GM23338 (cell line): ENCODE measurements around the gene SLC29A1.

ENCODE experiments used
- CREB1 ChIP-seq: fragments of 250-450 bp; sonication (Bioruptor Pico); IDR thresholded peaks from 2 replicates; pipeline ENCODE4 v1.5.0; 2020; ENCODE audit warnings: low read depth, mild to moderate bottlenecking, moderate library complexity
- EZH2 ChIP-seq: fragments of 200-600 bp; sonication (generic); IDR thresholded peaks from one replicate; pipeline ENCODE4 v1.8.0; 2017; ENCODE audit warnings: antibody characterized with exemption, mild to moderate bottlenecking, low read depth; ENCODE audit not compliant: unreplicated experiment
- EZH2phosphoT487 ChIP-seq: fragments of 200-600 bp; sonication (generic); IDR thresholded peaks from one replicate; pipeline ENCODE4 v1.8.1; 2018; ENCODE audit warnings: antibody characterized with exemption; ENCODE audit not compliant: unreplicated experiment
- JUNB ChIP-seq: IDR thresholded peaks from one replicate; pipeline ENCODE4 v1.6.1; 2016; ENCODE audit warnings: antibody characterized with exemption; ENCODE audit not compliant: unreplicated experiment
- POLR2AphosphoS5 ChIP-seq: IDR thresholded peaks from 2 replicates; pipeline ENCODE4 v1.6.1; 2016; ENCODE audit warnings: antibody characterized with exemption, low read depth
- TF ChIP-seq, protein P1 (sequence below), 2 experiments: fragments of 200-600 bp in 1 of 2; sonication (generic) in 1 of 2; conservative IDR thresholded peaks; 2 replicates each; pipeline versions ENCODE4 v1.5.1 to v1.6.1; 2016 to 2017; ENCODE audit warnings: antibody characterized with exemption in 2 of 2, low read depth in 2 of 2, mild to moderate bottlenecking in 2 of 2, moderate library complexity in 1 of 2
- TF ChIP-seq, protein P2 (sequence below): IDR thresholded peaks from one replicate; pipeline ENCODE4 v1.6.1; 2018; ENCODE audit warnings: antibody characterized with exemption; ENCODE audit not compliant: unreplicated experiment

DNA sequence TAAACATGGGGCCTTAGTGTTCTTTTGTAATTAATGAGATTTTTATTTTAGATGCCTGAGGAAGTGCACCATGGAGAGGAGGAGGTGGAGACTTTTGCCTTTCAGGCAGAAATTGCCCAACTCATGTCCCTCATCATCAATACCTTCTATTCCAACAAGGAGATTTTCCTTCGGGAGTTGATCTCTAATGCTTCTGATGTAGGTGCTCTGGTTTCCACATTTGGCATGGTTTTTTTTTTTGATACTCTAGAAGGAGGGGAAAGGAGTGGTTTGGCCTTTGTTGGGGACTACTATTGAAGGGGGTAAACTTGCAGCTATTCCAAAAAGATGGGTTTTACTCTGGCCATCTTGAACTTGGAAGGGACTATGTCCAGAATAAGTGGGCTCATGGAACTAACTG lies 25.2 kb downstream of the SLC29A1 start:
- TF ChIP-seq, protein P1, sequence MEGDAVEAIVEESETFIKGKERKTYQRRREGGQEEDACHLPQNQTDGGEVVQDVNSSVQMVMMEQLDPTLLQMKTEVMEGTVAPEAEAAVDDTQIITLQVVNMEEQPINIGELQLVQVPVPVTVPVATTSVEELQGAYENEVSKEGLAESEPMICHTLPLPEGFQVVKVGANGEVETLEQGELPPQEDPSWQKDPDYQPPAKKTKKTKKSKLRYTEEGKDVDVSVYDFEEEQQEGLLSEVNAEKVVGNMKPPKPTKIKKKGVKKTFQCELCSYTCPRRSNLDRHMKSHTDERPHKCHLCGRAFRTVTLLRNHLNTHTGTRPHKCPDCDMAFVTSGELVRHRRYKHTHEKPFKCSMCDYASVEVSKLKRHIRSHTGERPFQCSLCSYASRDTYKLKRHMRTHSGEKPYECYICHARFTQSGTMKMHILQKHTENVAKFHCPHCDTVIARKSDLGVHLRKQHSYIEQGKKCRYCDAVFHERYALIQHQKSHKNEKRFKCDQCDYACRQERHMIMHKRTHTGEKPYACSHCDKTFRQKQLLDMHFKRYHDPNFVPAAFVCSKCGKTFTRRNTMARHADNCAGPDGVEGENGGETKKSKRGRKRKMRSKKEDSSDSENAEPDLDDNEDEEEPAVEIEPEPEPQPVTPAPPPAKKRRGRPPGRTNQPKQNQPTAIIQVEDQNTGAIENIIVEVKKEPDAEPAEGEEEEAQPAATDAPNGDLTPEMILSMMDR (conservative IDR thresholded peaks at IDR 0.05; ENCODE audit: low read depth in 2 of 2), result no peak
- no peak for TF ChIP-seq JUNB
- no peak for TF ChIP-seq EZH2
- TF ChIP-seq, protein P2, sequence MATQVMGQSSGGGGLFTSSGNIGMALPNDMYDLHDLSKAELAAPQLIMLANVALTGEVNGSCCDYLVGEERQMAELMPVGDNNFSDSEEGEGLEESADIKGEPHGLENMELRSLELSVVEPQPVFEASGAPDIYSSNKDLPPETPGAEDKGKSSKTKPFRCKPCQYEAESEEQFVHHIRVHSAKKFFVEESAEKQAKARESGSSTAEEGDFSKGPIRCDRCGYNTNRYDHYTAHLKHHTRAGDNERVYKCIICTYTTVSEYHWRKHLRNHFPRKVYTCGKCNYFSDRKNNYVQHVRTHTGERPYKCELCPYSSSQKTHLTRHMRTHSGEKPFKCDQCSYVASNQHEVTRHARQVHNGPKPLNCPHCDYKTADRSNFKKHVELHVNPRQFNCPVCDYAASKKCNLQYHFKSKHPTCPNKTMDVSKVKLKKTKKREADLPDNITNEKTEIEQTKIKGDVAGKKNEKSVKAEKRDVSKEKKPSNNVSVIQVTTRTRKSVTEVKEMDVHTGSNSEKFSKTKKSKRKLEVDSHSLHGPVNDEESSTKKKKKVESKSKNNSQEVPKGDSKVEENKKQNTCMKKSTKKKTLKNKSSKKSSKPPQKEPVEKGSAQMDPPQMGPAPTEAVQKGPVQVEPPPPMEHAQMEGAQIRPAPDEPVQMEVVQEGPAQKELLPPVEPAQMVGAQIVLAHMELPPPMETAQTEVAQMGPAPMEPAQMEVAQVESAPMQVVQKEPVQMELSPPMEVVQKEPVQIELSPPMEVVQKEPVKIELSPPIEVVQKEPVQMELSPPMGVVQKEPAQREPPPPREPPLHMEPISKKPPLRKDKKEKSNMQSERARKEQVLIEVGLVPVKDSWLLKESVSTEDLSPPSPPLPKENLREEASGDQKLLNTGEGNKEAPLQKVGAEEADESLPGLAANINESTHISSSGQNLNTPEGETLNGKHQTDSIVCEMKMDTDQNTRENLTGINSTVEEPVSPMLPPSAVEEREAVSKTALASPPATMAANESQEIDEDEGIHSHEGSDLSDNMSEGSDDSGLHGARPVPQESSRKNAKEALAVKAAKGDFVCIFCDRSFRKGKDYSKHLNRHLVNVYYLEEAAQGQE, result no peak
- no peak for TF ChIP-seq EZH2phosphoT487
- TF ChIP-seq POLR2AphosphoS5, result no peak
- TF ChIP-seq CREB1, result no peak
